HG03342 (cell line): ENCODE measurements around the gene TPGS1.

Experiments used
- ATAC-seq: cut with Tn5 transposase; IDR thresholded peaks from one replicate; pipeline ENCODE4 v1.9.1; 2021; ENCODE audit warnings: mild to moderate bottlenecking, moderate library complexity; ENCODE audit not compliant: unreplicated experiment

The TPGS1 gene

DNA sequence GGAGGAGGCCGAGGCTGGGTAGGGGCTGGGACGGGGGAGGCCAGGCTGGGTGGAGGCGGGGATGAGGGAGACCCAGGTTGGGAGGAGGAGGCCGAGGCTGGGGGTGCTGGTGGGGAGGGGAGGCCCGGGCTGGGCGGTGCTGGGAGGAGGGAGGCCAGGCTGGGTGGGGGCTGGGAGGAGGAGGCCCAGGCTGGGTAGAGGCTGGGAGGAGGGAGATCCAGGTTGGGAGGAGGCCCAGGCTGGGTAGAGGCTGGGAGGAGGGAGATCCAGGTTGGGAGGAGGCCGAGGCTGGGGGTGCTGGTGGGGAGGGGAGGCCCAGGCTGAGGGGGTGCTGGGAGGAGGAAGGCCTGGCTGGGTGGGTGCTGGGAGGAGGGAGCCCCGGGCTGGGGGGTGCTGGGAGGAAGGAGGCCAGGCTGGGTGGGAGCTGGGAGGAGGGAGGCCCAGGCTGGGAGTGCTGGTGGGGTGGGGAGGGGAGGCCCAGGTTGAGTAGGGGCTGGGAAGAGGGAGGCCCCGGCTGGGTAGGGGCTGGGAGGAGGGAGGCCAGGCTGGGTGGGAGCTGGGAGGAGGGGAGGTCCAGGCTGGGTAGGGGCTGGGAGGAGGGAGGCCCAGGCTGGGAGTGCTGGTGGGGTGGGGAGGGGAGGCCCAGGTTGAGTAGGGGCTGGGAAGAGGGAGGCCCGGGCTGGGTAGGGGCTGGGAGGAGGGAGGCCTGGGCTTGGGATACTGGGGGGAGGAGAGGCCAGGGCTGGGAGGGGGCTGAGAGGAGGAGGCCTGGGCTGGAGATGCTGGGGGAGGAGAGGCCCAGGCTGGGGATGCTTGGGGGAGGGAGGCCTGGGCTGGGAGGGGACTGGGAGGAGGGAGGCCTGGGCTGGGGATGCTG, 10.7 kb downstream of the TPGS1 start:
- ATAC-seq, result no peak

DNA sequence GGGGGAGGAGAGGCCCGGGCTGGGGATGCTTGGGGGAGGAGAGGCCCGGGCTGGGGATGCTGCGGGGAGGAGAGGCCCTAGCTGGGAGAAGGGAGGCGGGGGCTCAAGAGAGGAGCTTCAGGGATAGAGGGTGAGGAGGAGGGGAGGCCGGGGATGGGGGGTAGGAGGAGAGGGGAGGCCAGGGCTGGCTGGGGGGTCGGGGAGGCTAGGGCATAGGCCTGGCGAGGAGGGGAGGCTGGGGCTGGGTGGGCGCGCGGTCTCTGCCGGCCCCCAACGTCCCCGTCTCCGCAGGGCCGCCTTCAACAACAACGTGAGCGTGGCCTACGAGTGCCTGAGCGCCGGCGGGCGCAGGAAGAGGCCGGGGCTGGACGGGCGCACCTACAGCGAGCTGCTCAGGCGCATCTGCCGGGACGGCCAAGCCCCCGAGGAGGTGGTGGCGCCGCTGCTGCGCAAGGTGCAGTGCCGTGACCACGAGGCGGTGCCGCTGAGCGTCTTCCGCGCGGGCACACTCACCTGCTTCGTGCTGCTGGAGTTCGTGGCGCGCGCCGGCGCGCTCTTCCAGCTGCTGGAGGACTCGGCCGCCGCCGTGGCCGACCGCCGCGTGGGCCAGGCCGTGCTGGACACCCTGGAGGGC, 11.4 kb downstream of the TPGS1 start:
- no peak for ATAC-seq

DNA sequence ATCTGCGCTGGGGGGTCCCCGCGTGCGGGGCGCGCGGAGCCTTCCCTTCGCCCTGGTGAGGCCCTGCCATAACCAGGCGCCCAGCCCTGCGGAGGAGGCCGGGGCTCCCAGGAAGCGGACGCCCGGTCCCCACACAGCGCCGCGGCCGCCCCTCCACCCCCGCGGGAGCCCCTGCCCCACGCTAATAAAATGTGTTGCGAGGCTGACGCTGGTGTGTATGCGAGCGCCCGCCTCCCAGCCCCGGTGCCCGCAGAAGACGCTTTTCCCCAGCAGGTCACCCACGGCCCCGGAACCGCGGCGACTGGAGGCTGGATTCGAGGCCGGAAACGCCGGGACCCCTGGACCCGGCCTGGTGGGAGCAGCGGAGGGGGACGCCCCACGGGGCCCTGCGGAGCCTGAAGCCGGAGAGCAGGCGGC, 12.2 kb downstream of the TPGS1 start:
- no peak for ATAC-seq

DNA sequence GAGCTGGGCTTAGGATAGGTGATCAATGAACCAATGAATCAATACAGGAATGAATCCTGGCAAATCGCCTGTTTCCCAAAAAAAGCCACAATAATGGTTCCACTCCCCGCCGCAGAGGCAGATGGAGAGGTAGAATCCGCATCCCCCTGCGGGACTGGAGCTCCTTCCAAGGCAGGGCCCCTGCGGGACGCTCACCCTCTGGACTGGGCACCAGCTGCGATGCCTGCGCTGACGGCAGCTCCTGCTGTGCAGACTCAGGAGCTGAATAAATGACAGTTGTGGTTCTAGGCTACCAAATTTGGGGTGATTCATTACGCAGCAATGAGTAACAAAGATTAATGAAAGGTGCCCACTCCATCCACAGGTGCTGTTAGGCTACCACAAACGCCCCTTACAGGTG, 15.4 kb downstream of the TPGS1 start:
- no peak for ATAC-seq

DNA sequence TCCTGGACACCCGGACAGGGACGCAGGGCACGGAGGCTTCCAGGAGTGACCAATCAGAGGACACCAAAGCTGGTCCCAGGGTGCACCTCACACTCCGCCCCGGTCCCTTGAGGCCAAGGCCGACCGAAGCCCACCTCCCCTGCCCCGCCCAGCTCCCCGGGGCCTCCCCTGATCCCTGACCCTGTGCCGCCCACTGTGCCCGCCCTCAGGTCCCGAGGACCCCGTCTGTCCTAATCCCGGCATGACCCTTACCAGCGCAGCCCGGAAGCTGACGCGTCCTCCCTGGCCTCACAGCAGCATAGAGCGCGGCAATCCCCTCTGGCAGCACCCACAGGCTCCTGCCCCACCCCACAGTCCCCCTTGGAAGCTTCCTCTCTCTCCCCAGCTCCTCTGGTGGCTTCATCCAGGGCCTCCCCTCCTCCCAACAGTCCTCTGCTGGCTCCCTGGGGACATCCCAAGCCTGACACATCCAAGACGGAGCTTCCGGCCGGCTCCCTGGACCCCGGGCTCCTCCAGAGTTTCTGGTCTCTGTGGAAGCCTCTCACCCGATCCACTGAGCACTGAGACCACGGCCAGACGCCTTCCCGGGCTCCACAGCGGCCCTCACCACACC, 16.9 kb downstream of the TPGS1 start:
- ATAC-seq, result no peak

DNA sequence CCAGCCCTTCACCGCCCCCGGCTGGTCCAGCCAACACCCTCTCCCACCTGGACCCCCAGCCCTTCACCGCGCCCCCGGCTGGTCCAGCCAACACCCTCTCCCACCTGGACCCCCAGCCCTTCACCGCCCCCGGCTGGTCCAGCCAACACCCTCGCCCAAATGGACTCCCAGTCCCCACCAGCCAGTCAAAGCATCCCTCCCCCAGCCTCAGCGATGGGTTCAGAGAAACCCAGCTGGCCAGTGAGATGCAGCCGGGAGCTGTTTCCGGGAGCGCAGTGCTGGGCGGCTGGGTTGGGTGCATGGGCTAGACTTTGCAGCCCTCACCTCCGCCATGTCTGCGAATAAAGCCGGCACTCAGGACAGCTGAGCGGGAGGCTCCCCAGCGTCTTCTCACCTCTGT, 17.7 kb downstream of the TPGS1 start:
- no peak for ATAC-seq

DNA sequence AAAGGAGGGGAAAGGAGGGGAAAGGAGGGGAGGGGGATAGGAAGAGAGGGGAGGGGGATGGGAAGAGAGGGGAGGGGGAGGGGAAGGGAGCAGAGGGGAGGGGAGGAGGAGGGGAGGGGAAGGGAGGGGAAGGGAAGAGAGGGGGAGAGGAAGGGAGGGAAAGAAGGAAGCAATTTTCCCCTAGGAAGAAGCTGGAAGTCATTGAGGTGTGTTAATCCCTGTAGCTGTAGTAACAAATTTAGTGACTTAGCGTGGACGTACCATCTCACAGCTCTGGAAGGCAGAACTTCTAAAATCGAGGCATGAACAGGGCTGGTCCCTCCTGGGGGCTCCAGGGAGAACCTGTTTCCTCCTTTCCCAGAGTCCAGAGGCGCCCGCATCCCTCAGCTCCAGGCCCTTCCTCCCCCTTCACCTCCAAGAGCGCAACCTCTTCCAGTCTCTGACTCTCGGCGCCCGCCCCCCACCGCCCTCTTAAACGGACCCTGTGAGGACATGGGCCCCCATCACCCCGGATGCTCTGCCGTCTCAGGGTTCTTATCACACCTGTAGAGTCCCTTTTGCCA, 18.6 kb downstream of the TPGS1 start:
- ATAC-seq, result no peak

DNA sequence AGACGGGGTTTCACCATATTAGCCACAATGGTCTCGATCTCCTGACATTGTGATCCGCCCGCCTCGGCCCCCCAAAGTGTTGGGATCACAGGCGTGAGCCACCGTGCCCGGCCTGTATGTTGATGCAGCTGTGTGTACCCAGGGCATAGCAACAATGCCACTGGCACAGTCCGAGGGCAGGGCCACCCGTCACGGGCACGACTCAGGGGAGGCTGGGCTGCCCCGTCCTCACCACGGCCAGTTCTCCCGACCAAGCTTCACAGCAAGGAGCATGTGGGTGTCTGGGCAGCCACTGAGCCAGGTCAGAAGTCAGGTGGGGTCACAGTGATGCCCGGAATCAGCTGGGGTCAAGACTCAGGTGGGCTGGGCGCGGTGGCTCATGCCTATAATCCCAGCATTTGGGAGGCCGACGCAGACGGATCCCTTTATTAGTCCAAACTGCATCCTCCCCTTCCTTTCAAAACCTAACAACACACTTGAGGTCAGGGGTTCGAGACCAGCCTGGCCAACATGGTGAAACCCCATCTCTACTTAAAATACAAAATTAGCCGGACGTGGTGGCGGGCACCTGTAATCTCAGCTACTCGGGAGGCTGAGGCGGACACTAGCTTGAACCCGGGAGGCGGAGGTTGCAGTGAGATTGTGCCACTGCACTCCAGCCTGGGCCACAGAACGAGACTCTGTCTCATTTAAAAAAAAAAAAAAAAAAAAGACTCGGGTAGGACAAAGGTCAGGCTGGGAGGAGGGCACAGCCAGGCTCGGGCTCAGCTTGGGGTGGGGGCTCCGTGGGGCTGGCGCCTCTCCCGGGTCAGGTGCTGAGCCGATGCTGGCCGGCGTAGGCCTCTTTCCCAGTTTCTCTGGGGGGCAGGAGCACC, 23.1 kb downstream of the TPGS1 start:
- ATAC-seq, result no peak

DNA sequence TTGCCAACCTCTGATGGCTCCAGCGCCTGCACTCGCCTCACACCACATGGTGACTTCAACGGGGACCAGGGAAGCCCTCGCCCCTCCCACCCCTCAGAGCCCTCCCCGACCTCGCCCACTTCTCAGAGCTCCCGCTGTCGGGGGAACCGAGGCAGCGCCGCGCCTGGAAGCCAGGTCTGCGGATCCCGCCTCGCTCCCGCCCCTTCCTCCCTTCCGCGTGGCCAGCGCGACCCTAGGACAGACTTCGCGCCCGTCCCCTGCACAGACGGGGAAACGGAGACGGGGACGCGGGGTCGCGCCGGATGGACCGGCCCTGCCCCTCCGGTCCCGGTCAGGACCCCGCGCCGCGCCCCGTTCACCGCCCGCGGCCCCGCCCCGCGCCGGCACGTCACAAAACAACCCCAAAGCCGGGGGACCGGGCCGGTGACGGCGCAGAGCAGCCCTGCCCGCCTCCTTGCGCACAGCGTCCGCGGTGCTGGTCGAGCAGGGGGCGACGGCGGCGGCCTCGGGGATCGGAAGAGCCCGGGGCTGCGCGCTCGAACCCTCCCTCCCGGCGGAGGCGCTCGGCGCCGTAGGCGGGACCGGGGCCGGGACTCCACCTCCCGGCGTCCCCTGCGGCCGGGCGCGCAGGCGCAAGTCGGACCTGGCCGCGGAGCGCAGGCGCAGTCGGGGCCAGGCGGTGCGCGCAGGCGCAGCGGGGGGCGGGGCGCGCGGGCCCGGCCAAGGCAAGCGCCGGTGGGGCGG, 23.9 kb downstream of the TPGS1 start:
- peak; percentile 59 for ATAC-seq

DNA sequence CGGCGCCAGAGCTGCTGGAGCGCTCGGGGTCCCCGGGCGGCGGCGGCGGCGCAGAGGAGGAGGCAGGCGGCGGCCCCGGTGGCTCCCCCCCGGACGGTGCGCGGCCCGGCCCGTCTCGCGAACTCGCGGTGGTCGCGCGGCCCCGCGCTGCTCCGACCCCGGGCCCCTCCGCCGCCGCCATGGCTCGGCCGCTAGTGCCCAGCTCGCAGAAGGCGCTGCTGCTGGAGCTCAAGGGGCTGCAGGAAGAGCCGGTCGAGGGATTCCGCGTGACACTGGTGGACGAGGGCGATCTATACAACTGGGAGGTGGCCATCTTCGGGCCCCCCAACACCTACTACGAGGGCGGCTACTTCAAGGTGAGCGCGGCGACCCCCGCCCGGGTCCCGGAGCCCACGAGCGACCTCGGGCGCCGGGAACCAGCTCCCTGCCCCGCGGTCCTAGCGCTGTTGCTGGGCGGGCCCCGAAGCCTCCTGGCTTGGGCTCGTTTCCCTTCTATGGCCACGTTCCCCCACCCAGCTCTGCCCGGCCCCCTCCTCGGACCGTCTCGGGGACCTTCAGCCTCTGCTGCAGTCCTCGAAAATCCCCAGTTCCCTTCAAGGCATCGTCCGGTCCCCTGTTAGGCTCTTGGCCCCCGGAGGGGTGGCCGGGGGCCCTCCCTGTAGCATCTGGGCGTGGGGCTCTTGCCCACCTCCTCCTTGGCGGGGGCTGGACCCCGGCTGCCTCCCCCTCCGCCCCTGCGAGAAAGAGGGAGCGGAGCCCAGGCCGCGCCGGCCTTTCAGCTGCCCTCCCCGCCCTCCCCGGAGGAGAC, 24.7 kb downstream of the TPGS1 start, which contains the start of gene CDC34:
TSS of gene CDC34 (plus strand) at position 8 of the 808 bp plus-strand sequence. CDS start at position 180, 172 bp downstream.
- peak; percentile 8 for ATAC-seq

DNA sequence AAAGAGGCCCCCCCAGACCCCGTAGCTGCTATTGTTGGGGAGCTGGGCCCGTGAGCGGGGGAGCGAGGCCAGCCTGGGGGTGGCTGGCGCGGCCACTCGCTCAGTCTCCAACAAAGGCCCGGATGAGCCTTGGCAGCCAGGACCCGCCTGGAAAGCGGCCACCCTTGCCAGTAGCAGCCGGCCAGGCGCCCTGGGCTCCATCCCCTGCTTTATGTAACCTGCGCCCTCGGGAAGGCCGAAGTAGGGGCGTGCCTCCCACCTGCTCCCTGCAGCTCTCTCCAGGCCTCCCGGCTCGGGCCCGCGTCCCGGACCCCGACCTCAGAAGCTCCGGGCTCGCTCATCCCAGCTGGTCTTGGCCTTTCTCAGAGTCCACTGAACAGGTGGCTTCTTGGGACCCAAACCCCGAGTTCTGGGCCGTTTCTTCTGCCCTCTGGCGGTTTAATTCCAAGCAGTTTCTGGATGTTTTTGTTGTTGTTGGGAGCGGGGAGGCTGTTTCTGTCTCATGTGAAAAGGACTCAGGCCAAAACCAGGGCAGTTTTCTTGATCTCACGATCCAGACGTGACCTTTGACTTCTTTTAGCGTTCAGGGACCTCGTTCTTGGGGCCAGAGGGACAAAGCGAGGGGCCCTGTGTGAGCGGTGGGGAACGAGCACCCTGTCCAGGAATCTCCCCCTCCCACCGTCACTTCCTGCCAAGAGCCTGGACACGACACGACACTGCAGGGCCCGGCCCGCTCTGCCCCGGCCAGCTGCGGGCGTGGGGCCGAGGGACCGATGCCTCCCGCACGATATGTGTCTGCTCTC, 25.5 kb downstream of the TPGS1 start:
- ATAC-seq, result no peak

DNA sequence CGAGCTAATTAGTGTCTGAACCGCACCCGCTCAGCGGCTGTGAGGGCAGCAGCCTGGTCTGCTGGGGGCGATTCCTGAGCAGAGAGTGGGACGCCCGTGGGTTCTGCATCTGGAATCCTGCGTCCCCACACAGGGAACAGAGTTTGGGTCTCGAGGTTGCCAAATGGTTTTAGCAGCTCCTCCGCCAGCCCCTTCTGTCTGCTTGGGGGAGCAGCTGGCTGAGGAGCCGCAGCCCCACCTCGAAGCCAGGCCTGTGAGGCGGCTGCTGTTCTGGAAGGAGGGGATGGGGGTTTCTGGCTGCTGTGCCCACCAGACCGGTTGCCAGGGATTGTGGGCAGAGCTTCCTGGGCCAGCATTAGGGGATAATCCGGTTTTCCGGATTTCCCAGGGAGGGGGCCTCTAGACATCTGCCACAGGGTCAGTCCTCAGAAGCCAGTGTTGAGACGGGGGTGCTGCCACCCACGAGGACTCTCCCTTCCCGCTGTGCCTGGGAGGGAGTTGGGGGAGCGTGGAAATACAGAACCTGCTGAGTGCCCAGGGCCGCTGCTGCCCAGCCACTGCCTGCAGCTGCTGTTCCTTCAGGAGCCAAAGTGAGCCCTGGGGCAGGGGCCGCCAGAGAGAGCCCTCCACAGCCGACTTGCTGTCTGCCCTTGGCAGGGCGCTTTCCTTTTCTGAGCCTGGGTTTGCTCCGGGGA, 26.2 kb downstream of the TPGS1 start:
- ATAC-seq, result no peak

DNA sequence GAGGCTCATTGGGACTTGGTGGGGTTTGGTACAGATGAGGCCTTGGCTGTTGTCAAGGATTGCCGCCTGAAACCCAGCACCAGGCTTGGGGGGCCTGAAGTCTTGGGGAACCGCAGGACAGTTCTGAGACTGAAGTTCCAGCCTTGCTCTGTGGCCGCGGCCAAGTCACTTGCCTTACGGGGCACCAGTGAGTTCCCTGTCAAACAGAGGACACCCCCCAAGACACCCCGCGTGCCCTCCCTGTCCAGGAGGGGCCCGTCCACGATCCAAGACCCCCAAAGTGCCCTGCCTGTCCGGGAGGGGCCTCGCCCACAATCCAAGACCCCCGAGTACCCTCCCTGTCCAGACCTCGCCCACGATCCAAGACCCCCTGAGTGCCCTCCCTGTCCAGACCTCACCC, 26.8 kb downstream of the TPGS1 start:
- no peak for ATAC-seq

DNA sequence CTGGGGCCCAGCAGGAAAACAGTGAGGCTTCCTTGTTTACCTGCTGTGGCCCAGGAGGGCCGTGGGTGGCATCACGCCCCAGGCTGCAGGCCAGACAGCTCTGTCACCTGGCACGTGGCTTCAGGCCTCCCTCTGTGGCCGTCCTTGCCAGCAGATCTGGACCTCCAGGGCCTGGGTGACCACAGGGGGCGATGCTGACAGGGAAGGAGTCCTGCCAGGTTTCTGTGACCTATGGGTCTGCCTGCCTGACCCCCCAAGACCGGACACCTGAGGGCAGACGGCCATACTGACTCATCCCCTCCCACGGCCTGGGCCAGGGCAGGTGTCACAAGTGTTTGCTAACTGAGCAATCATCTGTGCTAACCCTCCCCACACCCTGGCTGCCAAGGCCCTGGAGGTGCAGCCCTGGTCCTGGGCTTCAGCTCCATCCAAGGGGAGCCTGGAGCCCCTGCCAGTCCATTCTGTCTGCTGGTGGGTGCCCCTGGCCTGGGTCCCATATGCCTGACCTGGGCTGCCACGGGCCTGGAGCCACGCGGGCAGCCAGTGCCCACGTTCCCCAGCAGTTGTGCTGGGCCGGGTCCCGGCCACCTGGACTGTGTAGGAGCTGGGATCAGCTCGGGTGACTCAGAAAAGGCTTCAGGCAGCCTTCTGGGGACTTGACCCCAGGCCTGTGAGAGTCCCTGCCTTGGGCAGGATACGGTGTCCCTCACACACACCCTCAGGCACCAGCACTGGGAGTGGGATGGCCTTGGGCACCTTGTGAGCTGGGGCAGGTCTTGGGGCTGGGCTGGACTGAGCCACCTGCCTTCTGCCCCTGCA, 27.9 kb downstream of the TPGS1 start:
- ATAC-seq, result no peak

DNA sequence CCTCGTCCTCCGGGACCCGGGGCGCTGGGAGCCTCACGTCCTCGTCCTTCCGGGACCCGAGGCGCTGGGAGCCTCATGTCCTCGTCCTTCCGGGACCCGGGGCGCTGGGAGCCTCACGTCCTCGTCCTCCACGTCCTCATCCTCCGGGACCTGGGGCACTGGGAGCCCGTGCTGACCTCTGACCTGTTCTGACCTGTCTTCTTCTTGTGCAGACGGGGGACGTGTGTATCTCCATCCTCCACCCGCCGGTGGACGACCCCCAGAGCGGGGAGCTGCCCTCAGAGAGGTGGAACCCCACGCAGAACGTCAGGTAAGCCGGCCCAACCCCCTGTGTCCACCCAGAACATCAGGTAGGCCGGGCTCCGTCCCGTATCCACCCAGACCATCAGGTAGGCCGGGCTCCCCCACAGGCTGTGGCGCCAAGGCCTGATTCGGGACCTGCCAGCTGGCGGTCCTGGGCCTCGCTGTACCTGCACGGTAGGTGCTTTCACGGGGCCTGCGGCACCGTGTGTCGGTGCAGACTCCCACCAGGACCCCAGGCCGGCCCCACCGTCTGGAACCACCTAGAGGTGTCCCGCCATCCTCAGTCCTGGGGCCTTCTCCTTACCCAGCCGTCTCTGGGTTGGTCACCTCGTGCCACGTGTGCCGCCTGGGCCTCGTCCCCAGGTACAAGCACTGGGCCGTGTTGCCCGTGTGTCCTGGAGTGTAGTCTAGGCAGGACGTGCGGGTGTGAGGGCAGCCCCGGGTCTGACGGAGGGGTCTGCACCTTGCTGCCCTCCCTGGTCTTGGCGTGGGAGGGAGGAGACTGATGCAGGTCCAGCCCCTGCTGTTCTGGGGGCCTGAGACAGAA, 29.0 kb downstream of the TPGS1 start:
- no peak for ATAC-seq

DNA sequence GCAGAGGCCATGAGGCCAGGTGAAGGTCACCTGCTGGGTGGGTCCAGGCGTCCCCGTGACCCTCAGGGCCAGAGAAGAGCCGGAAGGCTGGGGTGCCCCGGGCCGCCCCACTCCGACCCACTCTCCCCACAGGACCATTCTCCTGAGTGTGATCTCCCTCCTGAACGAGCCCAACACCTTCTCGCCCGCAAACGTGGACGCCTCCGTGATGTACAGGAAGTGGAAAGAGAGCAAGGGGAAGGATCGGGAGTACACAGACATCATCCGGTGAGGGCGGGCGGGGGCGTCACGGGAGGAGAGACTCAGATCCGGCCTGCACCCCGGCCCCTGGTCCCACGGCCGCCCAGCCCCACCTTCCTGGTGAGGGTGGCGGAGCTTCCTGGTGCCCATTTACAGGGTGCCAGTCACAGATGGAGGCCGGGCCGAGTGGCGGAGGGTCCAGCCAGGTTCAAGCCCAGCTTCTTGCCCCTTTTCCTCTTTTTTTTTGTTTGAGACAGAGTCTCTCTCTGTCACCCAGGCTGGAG, 29.6 kb downstream of the TPGS1 start:
- no peak for ATAC-seq
